GM18907 (cell line): ENCODE measurements around the gene POLE4.

Experiments
- ATAC-seq: cut with Tn5 transposase; IDR thresholded peaks from one replicate; pipeline ENCODE4 v1.9.1; 2021; ENCODE audit warnings: mild to moderate bottlenecking, moderate library complexity; ENCODE audit not compliant: unreplicated experiment

POLE4 gene, protein sequence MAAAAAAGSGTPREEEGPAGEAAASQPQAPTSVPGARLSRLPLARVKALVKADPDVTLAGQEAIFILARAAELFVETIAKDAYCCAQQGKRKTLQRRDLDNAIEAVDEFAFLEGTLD

DNA sequence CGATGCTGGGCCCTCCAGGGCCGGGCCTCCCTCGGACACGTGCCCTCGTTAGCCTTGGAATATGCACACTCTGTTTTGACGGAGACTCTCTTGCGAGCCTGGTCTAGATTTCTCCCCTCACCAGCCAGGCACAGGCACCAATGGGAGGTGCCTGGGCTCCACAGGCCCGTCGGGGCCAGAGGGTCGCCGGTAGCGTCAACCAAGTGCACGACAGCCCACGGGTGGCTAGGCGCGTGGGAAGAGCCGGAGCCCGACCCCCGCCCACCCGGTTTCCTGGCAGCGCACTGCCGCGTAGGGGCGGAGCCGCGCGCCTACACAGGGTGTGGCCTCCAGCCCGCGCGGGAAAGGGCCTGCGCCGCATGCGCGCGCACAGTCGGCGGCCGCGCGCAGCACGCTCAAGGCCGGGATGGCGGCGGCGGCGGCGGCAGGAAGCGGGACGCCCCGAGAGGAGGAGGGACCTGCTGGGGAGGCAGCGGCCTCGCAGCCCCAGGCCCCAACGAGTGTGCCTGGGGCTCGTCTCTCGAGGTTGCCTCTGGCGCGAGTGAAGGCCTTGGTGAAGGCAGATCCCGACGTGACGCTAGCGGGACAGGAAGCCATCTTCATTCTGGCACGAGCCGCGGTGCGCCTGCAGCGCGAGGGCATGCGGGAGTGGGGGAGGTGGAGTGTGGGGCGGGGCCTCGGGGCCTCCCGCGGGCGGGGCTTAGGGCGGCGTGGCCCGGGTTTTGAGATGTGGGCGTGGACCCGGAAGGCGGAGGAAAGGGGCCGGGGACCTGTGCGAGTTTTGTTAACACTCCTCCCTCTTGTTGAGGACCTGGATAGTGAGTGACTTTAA lies at the start of gene POLE4:
Gene POLE4 (plus strand): TSS at position 370 of the 832 bp plus-strand sequence. CDS start 37 bp downstream, at position 407.
- ATAC-seq: peak; percentile 94

GRCh38 chr2:74908748-74909444 lies 49.5 kb upstream of the POLE4 start:
- no peak for ATAC-seq

GRCh38 chr2:74910245-74910644 lies 48.2 kb upstream of the POLE4 start:
- ATAC-seq: no peak

DNA sequence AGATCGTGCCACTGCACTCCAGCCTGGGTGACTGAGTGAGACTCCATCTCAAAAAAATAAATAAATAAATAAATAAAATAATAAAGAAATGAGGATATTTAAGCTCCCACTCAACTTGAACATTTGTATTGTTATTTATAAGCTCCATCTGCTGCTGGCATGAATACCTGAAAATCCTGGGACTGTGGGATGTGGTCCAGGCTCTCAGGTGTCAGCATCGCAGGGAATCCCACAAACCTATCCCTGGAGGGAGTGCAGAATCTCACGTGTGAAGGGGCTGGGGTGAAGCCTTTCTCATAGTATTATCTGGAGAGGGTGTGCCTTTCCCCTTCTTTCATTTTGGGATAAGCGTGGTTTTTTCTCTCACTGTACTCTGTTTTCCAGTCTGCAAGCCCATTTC lies 47.4 kb upstream of the POLE4 start:
- ATAC-seq: no peak

GRCh38 chr2:74915743-74916142 lies 42.7 kb upstream of the POLE4 start:
- peak; percentile 52 for ATAC-seq

DNA sequence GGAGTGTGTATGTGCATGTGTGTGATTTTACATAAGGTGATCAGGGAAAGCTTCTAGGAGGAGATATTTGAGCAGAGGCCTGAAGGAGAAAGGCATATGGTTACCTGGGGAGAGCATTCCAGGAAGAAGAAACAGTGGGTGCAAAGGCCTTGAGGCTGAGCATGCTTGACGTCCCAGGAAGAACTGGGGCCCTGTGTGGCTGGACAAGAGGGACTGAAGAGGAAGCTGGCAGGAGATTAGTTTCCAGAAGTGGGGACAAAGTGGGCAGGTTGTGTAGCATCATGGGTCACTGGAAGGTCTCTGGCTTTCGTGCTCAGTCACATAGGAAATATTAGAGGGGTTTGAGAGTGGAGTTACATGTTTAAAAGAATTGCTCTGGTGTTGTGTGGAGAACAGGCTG lies 42.0 kb upstream of the POLE4 start:
- ATAC-seq: no peak

DNA sequence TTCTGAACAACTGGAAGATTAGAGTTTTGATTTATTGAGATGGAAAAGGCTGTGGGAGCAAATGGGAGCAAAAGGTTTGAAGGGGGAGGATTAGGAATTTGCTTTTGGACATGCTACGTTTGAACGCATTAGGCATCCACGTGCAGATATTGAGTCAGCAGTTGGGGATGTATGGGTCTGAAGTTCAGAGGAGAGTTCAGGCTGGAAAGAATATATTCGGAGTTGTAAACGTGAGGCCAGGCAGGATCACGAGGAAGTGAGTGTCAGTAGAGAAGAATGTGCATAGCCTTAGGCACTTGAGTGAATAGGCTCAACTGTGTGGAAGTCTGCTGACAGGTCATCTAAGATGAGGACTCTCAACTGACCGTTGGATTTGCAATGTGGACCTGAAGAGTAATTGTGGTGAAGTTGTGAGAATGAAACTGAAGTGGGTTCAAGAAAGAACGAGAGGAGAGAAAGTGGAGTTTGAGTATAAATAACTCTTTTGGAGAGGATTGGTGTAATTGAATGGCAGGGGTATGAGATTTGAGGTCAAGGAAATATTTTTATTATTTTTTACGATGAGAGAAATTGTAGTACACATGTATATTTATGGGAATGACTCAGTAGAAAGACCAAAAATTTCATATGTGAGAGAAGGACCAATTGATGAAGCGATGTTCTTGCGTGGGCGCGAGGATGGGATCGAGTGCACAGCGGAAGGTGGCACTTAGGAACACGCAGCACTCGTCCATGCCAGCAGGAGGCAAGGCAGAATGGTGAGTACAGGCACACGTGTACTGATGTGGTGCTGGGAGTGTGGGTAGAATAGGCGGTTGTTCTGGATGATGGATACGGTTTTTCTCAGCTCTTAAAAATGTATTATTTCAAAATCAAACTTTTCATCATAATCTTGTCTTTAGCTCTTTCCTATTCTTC lies 40.5 kb upstream of the POLE4 start:
- ATAC-seq: no peak

DNA sequence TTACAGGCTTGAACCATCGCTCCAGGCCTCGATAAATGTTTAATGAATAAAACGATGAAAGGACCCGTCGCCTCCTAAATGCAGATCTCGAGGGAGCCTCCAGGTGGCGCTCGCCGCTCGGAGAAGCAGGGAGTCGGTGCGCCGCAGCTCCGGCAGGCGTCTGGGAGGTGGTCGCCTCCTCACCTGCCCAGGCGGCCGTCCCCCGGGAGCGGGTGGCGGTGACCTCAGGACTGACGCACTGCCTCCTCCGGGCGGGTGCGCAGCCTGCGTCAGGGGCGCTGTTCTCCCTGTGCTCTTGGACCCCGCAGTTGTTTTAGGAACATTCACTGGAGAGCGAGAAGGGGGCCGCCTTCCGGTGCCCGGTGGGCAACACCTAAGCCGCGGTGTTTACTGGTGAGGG lies 38.6 kb upstream of the POLE4 start:
- peak; percentile 61 for ATAC-seq

- ATAC-seq: no peak
These were observed 37.2 kb upstream of the POLE4 start for GRCh38 chr2:74921236-74921736.

- no peak for ATAC-seq
These were observed 35.7 kb upstream of the POLE4 start for GRCh38 chr2:74922592-74923227.

DNA sequence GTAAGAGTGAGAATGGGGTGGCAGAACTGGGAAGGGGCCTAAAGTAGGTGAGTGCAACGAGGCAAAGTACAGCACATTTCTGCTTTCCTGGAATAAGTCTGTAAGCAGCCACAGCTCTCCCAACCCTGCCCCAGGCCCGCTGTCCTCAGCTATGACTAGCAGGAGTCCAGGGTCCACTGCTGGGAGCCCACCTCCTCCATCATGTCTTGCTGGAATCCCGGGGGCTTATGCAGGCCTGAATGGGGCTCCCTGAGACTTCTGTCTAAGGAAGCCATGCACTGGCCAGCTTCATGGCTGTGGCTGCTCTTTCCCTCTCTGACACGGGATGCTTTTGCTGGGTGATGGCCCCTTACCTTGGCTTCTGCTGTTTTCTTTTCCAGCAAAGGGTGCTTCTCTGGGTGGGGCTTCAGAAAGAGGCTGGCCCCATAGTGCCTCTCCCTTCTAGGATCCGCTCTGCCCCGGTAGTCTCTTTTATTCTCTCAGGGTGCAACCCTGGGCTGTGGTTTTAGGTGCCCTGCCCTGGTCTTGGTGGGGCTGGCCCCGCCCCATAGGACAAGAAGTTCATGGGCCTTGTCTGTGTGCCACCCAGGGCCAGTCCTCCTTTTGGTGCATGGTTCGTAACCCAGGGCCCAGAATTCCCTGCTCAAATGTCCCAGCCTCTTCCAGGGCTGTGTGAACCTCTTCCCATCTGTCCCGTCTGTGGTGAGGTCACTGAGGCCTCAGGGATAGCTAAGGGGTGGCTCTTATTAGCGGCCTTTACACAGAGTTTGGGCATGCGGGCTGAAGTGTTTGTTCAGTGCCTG lies 33.8 kb upstream of the POLE4 start:
- no peak for ATAC-seq

DNA sequence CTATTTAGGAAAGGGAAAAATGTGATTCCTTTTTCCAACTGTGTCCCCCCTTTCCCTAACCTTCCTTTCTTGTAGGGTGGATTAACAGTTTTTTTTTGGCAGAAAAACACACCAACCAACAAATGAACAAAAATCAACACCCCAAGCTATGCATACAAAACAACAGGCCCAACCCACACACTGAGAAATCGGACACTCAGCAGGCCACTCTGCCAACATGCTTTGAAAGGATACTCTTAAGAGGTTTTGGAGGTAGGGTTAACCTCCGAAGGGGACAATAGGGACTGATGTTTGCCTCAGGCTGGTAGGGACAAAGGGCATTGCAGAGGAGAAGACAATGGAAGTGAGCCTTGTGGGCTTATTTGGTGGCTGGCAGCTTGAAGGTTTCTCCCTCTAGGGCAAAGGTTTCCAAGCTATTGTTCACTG lies 33.1 kb upstream of the POLE4 start:
- ATAC-seq: no peak

- ATAC-seq: no peak
These were observed 30.8 kb upstream of the POLE4 start for GRCh38 chr2:74927621-74928020.

- no peak for ATAC-seq
These were observed 27.5 kb upstream of the POLE4 start for GRCh38 chr2:74930811-74931486.

DNA sequence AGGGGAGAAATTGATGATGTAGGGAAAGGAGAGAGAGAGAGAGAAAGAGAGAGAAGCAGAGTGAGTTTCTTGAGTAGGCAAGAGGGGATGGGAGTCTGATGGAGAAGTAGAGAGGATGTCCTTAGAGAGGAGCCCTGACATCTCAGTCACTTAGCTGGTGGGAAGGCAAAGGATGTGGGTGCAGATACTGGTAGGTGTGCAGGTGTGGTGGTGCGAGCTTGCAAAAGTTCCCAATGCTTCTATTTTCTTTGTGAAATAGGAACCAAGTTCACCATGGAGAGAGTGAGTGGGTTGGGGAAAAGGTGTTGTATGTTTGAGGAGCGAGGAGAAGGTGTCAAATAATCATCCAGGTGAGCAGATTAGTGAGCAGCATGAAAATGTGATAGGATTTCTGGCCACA lies 26.5 kb upstream of the POLE4 start:
- ATAC-seq: no peak

- ATAC-seq: no peak
These were observed 22.5 kb upstream of the POLE4 start for GRCh38 chr2:74935975-74936391.

DNA sequence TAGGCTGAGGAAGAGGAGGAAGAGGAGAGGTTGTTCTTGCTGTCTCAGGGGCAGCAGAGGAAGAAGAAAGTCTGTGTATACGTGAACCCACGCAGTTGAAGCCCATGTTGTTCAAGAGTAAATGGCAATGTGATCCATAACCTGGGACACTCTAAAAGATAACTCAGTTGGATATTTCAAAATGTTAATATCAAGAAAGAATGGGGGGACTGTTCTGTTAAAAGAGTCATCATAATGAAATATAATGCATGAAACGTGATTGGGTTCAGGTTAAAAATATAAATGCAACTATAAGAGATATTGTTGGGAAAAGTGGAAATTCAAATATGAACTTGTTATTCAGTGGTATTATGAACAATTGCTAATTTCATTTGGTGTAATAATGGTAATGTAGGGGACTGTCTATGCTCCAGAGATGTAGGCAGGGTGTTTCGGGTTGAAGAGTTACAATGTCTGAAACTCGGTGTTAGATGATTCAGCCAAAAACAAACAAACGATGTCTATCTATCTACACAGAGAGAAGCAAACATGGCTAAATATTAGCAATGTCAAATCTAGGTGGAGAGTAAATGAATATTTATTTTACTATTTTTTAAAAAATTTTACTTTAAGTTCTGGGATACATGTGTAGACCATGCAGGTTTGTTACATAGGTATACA lies 21.1 kb upstream of the POLE4 start:
- ATAC-seq: no peak

DNA sequence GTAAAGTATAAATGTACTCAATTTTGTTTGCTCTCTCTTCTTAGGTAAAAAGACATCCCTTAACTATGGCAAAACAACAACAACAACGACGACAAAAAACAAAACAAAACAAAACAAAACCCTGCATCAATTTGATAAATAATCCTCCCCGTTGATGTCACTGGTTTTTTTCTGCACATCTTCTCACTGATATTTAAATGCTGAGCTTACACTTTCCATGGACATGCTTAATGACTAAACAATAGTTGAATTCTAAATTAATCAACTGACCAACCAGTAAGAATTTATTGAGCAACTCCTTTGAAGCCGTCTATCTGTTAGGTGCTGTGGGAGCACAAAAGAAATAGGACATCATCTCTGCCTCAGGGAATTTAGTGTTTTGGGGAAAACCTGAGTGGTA lies 20.2 kb upstream of the POLE4 start:
- no peak for ATAC-seq
